Glomerular visceral epithelial cell (primary cell): ENCODE results near the gene ABL1.

Experiments
- DNase-seq: peaks from one replicate; pipeline ENCODE4 v3.0.0-alpha.2; 2016; ENCODE audit errors: extremely low spot score

ABL1 gene

GRCh38 chr9:130931508-130932254 is 96.6 kb downstream of the ABL1 start:
- no peak for DNase-seq

- DNase-seq: peak; percentile 51
These were observed 97.4 kb downstream of the ABL1 start for GRCh38 chr9:130932255-130933079.

- DNase-seq: peak; percentile 69
These were observed 98.3 kb downstream of the ABL1 start for GRCh38 chr9:130933114-130934046.

GRCh38 chr9:130934246-130934645 is 99.2 kb downstream of the ABL1 start:
- no peak for DNase-seq

- no peak for DNase-seq
These were observed 99.9 kb downstream of the ABL1 start for GRCh38 chr9:130934702-130935647.

- DNase-seq: no peak
These were observed 100.7 kb downstream of the ABL1 start for GRCh38 chr9:130935648-130936271.

DNA sequence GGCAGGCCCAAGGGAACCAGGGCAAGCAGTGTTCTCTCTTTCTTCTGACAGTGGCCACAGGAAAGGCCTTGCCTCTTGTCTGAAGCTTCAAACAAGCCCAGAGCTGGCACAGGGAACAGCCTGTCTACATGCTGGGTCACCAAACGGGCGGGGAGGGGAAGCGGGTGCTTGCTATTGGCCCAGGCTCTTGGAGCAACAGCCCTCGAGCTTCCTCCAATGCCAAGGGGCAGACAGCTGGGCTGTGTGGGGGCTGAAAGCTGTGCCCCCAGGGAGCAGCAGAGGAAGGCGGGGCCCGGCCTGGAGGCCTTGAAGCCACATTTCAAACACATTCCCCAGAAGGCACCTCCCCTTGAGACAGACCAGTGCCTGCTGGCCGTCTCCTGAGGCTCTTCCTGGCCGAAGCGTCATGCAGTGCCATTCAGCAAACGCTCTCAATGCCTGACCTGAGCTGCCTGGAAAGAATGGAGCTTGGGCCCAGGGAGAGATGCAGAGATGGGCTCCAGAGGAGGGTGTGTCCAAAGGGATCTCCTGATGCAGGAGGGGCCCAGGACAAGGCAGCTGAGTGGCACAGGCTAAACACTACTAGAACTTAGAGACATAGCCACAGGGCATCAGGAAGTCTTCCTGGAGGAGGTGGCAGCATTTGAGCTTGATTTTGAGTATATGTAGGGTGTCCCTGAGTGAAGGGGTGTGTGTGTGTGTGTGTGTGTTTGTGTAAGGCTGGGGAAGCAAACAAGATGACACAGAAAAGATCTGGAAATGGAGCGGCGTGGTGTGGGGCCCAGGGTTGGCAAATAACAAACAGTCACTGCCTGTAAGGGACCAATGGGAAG is 101.4 kb downstream of the ABL1 start:
- peak; percentile 83 for DNase-seq
